SH-SY5Y (cell line): ENCODE results near the gene ECHDC1.

Source experiments
- GATA2 ChIP-seq: IDR thresholded peaks from 2 replicates; pipeline ENCODE4 v1.6.1; 2011; ENCODE audit warnings: mild to moderate bottlenecking, low read depth, low read length
- GATA3 ChIP-seq: IDR thresholded peaks from 2 replicates; pipeline ENCODE4 v1.6.1; 2011; ENCODE audit warnings: low read depth, mild to moderate bottlenecking, low read length, moderate library complexity

DNA sequence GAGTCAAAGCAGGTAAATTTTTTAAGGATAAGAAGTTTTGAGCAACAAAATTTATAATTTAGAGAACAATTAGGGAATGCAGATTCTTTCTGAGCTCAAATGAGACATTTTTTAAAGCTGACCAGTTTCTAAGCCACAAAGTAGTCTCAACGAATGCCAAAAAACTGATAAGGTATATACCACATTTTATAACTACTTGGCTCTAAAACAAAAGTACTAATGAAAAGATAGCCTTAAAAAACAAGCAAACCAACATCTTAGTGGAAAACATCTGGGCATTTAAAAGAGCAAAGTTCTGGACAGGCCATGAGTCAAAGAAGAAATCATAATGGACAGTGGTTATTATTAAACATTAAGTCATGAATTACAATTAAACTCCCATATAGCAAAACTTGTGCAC is 99.9 kb downstream of the ECHDC1 start:
- no peak for TF ChIP-seq GATA2
- TF ChIP-seq GATA3: no peak
